ENCODE measurements around the gene DGKZ.
"Not testable (repeated sequence)": the region's sequence is repeated elsewhere in the genome, so short reads cannot be mapped to it uniquely, and the experiment has no call there.

Gene DGKZ, protein sequence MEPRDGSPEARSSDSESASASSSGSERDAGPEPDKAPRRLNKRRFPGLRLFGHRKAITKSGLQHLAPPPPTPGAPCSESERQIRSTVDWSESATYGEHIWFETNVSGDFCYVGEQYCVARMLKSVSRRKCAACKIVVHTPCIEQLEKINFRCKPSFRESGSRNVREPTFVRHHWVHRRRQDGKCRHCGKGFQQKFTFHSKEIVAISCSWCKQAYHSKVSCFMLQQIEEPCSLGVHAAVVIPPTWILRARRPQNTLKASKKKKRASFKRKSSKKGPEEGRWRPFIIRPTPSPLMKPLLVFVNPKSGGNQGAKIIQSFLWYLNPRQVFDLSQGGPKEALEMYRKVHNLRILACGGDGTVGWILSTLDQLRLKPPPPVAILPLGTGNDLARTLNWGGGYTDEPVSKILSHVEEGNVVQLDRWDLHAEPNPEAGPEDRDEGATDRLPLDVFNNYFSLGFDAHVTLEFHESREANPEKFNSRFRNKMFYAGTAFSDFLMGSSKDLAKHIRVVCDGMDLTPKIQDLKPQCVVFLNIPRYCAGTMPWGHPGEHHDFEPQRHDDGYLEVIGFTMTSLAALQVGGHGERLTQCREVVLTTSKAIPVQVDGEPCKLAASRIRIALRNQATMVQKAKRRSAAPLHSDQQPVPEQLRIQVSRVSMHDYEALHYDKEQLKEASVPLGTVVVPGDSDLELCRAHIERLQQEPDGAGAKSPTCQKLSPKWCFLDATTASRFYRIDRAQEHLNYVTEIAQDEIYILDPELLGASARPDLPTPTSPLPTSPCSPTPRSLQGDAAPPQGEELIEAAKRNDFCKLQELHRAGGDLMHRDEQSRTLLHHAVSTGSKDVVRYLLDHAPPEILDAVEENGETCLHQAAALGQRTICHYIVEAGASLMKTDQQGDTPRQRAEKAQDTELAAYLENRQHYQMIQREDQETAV

GRCh38 chr11:46346886-46347636 is at the start of gene DGKZ:
DGKZ (plus strand) TSS chr11:46347463; CDS start chr11:46347660, 197 bp downstream.
- DNase-seq: peak; percentile 87

DNA sequence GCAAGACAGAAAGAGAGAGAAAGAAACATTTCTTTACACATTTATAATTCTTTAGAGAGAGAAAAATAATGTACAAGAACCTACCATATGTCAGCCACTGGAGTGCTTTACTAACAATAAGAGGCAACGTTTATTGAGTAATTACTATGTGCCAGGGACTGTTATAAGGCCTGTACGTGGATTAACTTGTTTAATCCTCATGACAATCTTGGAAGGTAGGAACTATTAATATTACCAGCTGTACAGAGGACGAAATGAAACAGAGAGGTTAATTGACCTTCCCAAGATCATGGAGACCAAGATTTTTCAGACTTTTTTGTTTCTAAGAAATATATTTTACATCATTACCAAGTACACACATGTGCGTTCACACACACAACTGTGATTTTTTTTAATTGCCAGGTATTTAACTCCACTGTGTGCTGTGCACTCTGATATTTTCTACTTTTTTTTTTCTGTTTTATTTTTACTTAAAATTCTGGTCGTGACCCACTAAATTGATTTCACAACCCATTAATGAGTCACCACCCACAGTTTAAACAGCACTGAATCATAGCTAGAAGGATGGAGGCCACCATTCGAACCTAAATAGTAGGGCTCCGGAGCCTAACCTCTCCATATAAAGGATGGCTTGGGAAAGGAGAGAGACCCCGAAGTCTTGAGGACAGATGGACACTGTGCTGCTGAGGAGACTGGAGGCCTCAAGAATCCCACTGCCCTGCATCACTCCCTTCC is 48.4 kb upstream of the DGKZ start:
- DNase-seq: no peak

GRCh38 chr11:46299451-46299961 is 47.8 kb upstream of the DGKZ start:
- DNase-seq: no peak

DNA sequence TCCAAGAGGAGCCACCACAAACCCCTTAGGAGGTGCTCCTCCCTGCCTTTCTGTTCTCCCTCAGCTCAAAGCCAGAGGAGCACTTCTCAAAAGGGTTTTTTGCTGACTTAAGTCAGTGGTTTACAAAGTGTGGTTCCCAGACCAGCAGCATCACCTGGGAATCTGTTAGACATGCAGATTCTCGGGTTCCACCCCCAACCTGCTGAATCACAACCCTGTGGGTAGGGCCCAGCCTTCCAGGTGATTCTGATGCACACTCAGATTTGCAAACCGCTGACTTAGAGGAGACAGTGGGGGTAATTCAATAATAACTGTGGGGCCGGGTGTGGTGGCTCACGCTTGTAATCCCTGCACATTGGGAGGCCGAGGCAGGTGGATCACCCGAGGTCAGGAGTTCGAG is 47.0 kb upstream of the DGKZ start:
- no peak for DNase-seq

DNA sequence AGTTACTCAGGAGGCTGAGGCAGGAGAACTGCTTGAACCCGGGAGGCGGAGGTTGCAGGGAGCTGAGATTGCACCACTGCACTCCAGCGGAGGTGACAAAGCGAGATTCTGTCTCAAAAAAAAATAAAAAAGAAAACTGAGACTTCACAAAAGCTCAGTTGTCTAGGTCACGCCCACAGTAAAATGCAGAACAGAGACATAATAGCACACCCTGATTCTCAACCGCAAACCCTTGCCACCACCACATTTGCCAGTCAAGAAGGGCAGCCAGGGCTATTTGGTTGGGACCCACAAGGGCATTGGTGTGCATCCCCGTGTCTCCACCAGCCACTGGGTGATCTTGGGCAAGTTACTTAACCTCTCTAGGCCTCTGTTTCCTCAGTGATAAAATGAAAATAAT is 44.4 kb upstream of the DGKZ start:
- no peak for DNase-seq

DNA sequence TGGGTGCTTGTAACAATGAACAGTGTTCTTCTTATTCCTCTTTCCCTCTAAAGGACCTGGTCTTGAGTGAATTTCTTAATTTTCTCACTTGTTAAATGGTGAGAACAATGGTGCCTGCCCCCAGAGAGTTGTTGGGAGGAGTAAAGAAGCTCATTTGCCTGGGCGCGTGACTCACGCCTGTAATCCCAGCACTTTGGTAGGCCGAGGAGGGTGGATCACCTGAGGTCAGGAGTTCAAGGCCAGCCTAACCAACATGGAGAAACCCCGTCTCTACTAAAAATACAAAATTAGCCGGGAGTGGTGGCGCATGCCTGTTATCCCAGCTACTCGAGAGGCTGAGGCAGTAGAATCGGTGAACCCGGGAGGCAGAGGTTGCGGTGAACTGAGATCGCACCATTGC is 43.2 kb upstream of the DGKZ start:
- not testable (repeated sequence) for DNase-seq

DNA sequence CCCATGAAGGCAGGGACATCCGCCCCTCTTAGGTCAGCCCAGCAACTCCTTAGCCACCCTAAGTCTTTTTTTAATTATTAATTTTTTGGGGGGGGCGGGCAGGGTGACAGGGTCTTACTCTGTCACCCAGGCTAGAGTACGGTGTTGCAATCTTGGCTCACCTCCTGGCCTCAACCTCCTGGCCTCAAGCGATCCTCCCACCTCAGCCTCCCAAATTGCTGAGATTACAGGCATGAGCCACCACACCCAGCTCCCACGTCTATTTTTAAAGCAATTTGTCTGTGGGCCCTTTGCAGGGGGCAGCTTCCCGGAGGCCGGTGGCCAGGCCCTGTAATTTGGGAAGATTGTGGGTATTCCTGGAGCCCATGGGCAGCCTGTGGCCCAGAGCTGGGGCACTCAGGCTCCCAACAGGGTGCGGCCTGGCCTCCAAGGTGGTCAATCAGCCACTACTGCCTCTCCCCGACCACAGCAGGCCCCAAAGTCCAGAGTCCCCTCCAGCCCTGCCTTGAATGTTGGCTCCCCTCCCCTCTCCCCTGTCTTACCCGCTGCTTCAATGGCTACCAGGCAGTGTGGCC is 42.6 kb upstream of the DGKZ start:
- DNase-seq: no peak

- no peak for DNase-seq
These were observed 42.0 kb upstream of the DGKZ start for GRCh38 chr11:46305295-46305694.

- no peak for DNase-seq
These were observed 40.9 kb upstream of the DGKZ start for GRCh38 chr11:46306296-46306853.

DNA sequence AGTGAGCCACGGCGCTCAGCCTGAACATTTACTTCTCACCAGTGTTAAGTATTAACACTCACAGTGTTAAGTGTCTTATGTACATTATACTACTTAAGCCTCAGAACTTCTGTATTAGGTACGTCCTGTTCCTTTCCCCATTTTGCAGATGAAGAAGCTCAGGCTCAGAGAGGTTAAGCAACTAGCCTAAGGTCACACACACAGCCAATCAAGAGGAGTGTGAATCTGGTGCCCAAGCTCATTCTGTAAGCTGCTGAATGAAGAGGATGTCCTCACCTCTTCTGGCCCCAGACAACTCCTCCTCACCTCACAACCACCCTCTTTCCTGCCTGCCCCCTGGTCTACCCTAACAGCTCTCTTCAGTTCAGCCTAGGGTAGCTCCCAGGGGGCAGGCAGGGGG is 39.9 kb upstream of the DGKZ start:
- no peak for DNase-seq

- DNase-seq: no peak
These were observed 39.4 kb upstream of the DGKZ start for GRCh38 chr11:46307785-46308341.

GRCh38 chr11:46308631-46309419 is 38.4 kb upstream of the DGKZ start:
- DNase-seq: peak; percentile 65

GRCh38 chr11:46309814-46310259 is 37.4 kb upstream of the DGKZ start:
- DNase-seq: no peak

- DNase-seq: peak; percentile 75
These were observed 32.1 kb upstream of the DGKZ start for GRCh38 chr11:46315033-46315738.

GRCh38 chr11:46315783-46316563 is 31.3 kb upstream of the DGKZ start:
- DNase-seq: no peak

- no peak for DNase-seq
These were observed 28.2 kb upstream of the DGKZ start for GRCh38 chr11:46319074-46319453.

DNA sequence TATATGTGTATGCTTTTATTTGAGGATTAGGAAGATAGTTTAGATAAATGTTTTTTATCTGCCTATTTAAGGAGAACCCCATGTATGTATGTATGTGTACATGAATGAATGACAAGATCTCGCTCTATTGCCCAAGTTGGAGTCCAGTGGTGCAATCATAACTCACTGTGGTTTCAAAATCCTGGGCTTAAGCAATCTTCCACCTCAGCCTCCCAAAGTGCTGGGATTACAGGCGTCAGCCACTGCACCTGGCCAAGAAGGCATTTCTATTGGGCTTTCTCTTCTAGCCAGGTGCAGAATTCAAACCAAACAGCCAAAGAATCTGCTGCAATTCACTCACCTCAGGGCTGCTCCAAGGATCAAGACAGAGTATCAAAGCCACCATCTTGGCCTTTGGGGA is 25.5 kb upstream of the DGKZ start:
- no peak for DNase-seq

GRCh38 chr11:46322759-46323158 is 24.5 kb upstream of the DGKZ start:
- DNase-seq: no peak

Measured in activated CD4-positive, alpha-beta T cell treated with anti-CD3 and anti-CD28 coated beads, Interleukin-2, amount 50 U/mL, for 1 hour (primary cell).